Transverse colon (tissue), 4 donors: Measurements from ENCODE around the gene LYPD1.
"Not testable (repeated sequence)": the region's sequence is repeated elsewhere in the genome, so short reads cannot be mapped to it uniquely, and the experiment has no call there.

Experiments used
- CTCF ChIP-seq, 5 experiments: fragments of 200-600 bp in 3 of 5; fragments of 450-650 bp in 2 of 5; sonication (generic) in 3 of 5; IDR thresholded peaks; 1 replicate in 2 of 5; 2 replicates in 3 of 5; pipeline ENCODE4 v1.5.1; 2016 to 2017; ENCODE audit warnings: antibody characterized with exemption in 5 of 5, inconsistent platforms in 3 of 5, mild to moderate bottlenecking in 2 of 5, moderate library complexity in 1 of 5
- EP300 ChIP-seq: sonication (generic); formaldehyde crosslinking; IDR thresholded peaks from one replicate; pipeline ENCODE4 v1.6.1; 2017; ENCODE audit warnings: antibody characterized with exemption, low read depth
- POLR2A ChIP-seq: fragments of 450-650 bp; IDR thresholded peaks from one replicate; pipeline ENCODE4 v1.6.1; 2016; ENCODE audit warnings: antibody characterized with exemption, mild to moderate bottlenecking, moderate library complexity
- POLR2AphosphoS5 ChIP-seq, 3 donors: sonication (generic); formaldehyde crosslinking; IDR thresholded peaks; one replicate each; pipeline ENCODE4 v1.6.1; 2016; ENCODE audit warnings: antibody characterized with exemption in 3 of 3

GRCh38 chr2:132699802-132700201 is 29.8 kb upstream of the LYPD1 start:
- not testable (repeated sequence) for TF ChIP-seq CTCF (IDR thresholded peaks at IDR 0.05); POLR2A; POLR2AphosphoS5 (IDR thresholded peaks at IDR 0.05); EP300
